ENCODE data around the gene MYH10.

MYH10 gene

GRCh38 chr17:8649157-8650118, 18.9 kb upstream of the MYH10 start:
- Histone ChIP-seq H3K27ac (ENCODE audit: low read length) (no peak overlapping the region), H3K4me1 (ENCODE audit: control insufficient read depth, insufficient read depth, low read length) (no peaks in the 10 kb centered on the region), H3K36me3 (ENCODE audit: control insufficient read depth, insufficient read depth, low read length) (no peaks in the 10 kb centered on the region), H3K9me3 (ENCODE audit: control insufficient read depth, insufficient read depth, low read length) (no peaks in the 10 kb centered on the region), H3K4me3 (ENCODE audit: low read length) (no peak overlapping the region), H3K27me3 (ENCODE audit: control insufficient read depth, insufficient read depth, low read length) (no peaks in the 10 kb centered on the region)
- no CpG with 5 or more reads among the region's 17 CpGs for whole genome bisulfite sequencing (ENCODE audit: insufficient coverage, insufficient read length)
- DNase-seq (ENCODE audit: low read depth, low spot score), result no peak

- Histone ChIP-seq H3K4me3 (ENCODE audit: low read length) (no peak overlapping the region), H3K27me3 (ENCODE audit: control insufficient read depth, insufficient read depth, low read length) (no peaks in the 10 kb centered on the region), H3K4me1 (ENCODE audit: control insufficient read depth, insufficient read depth, low read length) (no peaks in the 10 kb centered on the region), H3K9me3 (ENCODE audit: control insufficient read depth, insufficient read depth, low read length) (no peaks in the 10 kb centered on the region), H3K27ac (ENCODE audit: low read length) (no peak overlapping the region), H3K36me3 (ENCODE audit: control insufficient read depth, insufficient read depth, low read length) (no peaks in the 10 kb centered on the region)
- no CpG with 5 or more reads among the region's 7 CpGs for WGBS (ENCODE audit: insufficient coverage, insufficient read length)
- no peak for DNase-seq (ENCODE audit: low read depth, low spot score)
Observed at GRCh38 chr17:8647956-8648355, 17.4 kb upstream of the MYH10 start.

GRCh38 chr17:8647202-8647601, 16.7 kb upstream of the MYH10 start:
- Histone ChIP-seq H3K36me3 (ENCODE audit: control insufficient read depth, insufficient read depth, low read length) (no peaks in the 10 kb centered on the region), H3K4me3 (ENCODE audit: low read length) (no peak overlapping the region), H3K27ac (ENCODE audit: low read length) (no peak overlapping the region), H3K9me3 (ENCODE audit: control insufficient read depth, insufficient read depth, low read length) (no peaks in the 10 kb centered on the region), H3K4me1 (ENCODE audit: control insufficient read depth, insufficient read depth, low read length) (no peaks in the 10 kb centered on the region), H3K27me3 (ENCODE audit: control insufficient read depth, insufficient read depth, low read length) (no peaks in the 10 kb centered on the region)
- DNase-seq (ENCODE audit: low read depth, low spot score), result no peak
- no CpG with 5 or more reads among the region's 7 CpGs for WGBS (ENCODE audit: insufficient coverage, insufficient read length)

GRCh38 chr17:8644507-8644902, 14.0 kb upstream of the MYH10 start:
- no peak for DNase-seq (ENCODE audit: low read depth, low spot score)
- no peaks in the 10 kb centered on the region for H3K27me3 ChIP-seq (ENCODE audit: control insufficient read depth, insufficient read depth, low read length)
- no peaks in the 10 kb centered on the region for H3K36me3 ChIP-seq (ENCODE audit: control insufficient read depth, insufficient read depth, low read length)
- no peaks in the 10 kb centered on the region for H3K9me3 ChIP-seq (ENCODE audit: control insufficient read depth, insufficient read depth, low read length)
- no peak overlapping the region for H3K4me3 ChIP-seq (ENCODE audit: low read length)
- no CpG with 5 or more reads among the region's 4 CpGs for WGBS (ENCODE audit: insufficient coverage, insufficient read length)
- H3K4me1 ChIP-seq (ENCODE audit: control insufficient read depth, insufficient read depth, low read length), result no peaks in the 10 kb centered on the region
- H3K27ac ChIP-seq (ENCODE audit: low read length), result no peak overlapping the region

DNA sequence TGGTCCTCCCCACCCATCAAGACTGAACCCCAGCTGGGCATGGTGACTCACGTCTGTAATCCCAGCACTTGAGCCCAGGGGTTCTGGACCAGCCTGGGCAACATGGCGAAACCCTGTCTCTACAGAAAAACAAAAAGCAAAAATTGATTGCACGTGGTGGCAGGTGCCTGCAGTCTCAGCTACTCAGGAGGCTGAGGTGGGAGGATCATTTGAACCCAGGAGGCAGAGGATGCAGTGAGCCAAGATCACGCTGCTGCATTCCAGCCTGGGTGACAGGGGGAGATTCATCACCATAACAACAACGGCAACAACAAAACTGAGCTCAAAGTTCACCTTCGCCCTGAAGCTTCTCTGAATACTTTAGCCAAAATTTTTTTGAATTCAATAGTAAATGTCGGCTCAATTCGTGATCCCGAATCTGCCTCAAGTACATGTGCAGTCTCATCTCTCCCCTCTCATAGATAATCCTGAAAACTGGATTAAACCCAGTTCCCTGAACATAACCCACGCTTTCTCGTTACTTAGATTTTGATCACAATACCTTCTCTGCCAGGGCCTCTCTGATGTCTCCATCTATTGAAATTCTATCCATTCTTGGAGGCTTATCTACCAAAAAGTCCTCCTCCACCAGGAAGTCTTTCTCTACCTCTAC, 13.5 kb upstream of the MYH10 start:
- no peaks in the 10 kb centered on the region for H3K27me3 ChIP-seq (ENCODE audit: control insufficient read depth, insufficient read depth, low read length)
- H3K36me3 ChIP-seq (ENCODE audit: control insufficient read depth, insufficient read depth, low read length), result no peaks in the 10 kb centered on the region
- WGBS (ENCODE audit: insufficient coverage, insufficient read length), result no CpG with 5 or more reads among the region's 11 CpGs
- H3K9me3 ChIP-seq (ENCODE audit: control insufficient read depth, insufficient read depth, low read length), result no peaks in the 10 kb centered on the region
- no peak overlapping the region for H3K27ac ChIP-seq (ENCODE audit: low read length)
- H3K4me1 ChIP-seq (ENCODE audit: control insufficient read depth, insufficient read depth, low read length), result no peaks in the 10 kb centered on the region
- H3K4me3 ChIP-seq (ENCODE audit: low read length), result no peak overlapping the region
- no peak for DNase-seq (ENCODE audit: low read depth, low spot score)

GRCh38 chr17:8639709-8640108, 9.2 kb upstream of the MYH10 start:
- DNase-seq (ENCODE audit: low read depth, low spot score), result no peak
- Histone ChIP-seq H3K4me3 (ENCODE audit: low read length) (no peak overlapping the region), H3K36me3 (ENCODE audit: control insufficient read depth, insufficient read depth, low read length) (no peaks in the 10 kb centered on the region), H3K9me3 (ENCODE audit: control insufficient read depth, insufficient read depth, low read length) (no peaks in the 10 kb centered on the region), H3K27me3 (ENCODE audit: control insufficient read depth, insufficient read depth, low read length) (no peaks in the 10 kb centered on the region), H3K27ac (ENCODE audit: low read length) (no peak overlapping the region), H3K4me1 (ENCODE audit: control insufficient read depth, insufficient read depth, low read length) (no peaks in the 10 kb centered on the region)
- 100% methylated on average over 1 of the region's 1 CpG for WGBS (ENCODE audit: insufficient coverage, insufficient read length)

- H3K36me3 ChIP-seq (ENCODE audit: control insufficient read depth, insufficient read depth, low read length), result no peaks in the 10 kb centered on the region
- no peaks in the 10 kb centered on the region for H3K9me3 ChIP-seq (ENCODE audit: control insufficient read depth, insufficient read depth, low read length)
- H3K4me3 ChIP-seq (ENCODE audit: low read length), result no peak overlapping the region
- peak; percentile 16 for DNase-seq (ENCODE audit: low read depth, low spot score)
- no peaks in the 10 kb centered on the region for H3K27me3 ChIP-seq (ENCODE audit: control insufficient read depth, insufficient read depth, low read length)
- H3K27ac ChIP-seq (ENCODE audit: low read length), result no peak overlapping the region
- H3K4me1 ChIP-seq (ENCODE audit: control insufficient read depth, insufficient read depth, low read length), result peaks cover 3% of the 10 kb centered on the region; the same call in 1 of the 2 replicates
- no CpG with 5 or more reads among the region's 3 CpGs for WGBS (ENCODE audit: insufficient coverage, insufficient read length)
Observed at GRCh38 chr17:8632061-8632460, 1.5 kb upstream of the MYH10 start.

DNA sequence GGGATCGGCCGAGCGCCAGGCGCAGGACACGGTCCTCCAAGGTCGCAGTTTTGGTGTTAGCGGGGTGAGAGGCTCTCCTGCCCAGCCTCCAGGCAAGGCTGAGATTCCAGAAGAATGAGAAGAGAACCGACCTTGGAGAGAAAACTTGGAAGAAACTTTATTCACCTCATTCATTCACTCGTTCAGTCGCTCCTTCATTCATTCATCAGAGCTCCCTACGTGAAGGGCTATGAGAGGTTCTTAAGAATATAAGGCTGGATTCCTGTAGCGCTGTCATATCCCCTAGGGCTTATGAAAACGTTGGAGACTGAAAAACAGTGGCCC, 991 bp upstream of the MYH10 start:
- no peak for DNase-seq (ENCODE audit: low read depth, low spot score)
- no CpG with 5 or more reads among the region's 13 CpGs for WGBS (ENCODE audit: insufficient coverage, insufficient read length)
- Histone ChIP-seq H3K4me1 (ENCODE audit: control insufficient read depth, insufficient read depth, low read length) (peaks cover 3% of the 10 kb centered on the region; the same call in 1 of the 2 replicates), H3K27me3 (ENCODE audit: control insufficient read depth, insufficient read depth, low read length) (no peaks in the 10 kb centered on the region), H3K36me3 (ENCODE audit: control insufficient read depth, insufficient read depth, low read length) (no peaks in the 10 kb centered on the region), H3K9me3 (ENCODE audit: control insufficient read depth, insufficient read depth, low read length) (no peaks in the 10 kb centered on the region), H3K4me3 (ENCODE audit: low read length) (peak overlapping the region; percentile 85; the same call in 1 of the 2 replicates), H3K27ac (ENCODE audit: low read length) (no peak overlapping the region)

- no CpG with 5 or more reads among the region's 85 CpGs for WGBS (ENCODE audit: insufficient coverage, insufficient read length)
Observed at GRCh38 chr17:8630802-8631553, 453 bp upstream of the MYH10 start.

More at GRCh38 chr17:8630802-8631553, 453 bp upstream of the MYH10 start:
- Histone ChIP-seq H3K36me3 (ENCODE audit: control insufficient read depth, insufficient read depth, low read length) (no peaks in the 10 kb centered on the region), H3K4me1 (ENCODE audit: control insufficient read depth, insufficient read depth, low read length) (peaks cover 3% of the 10 kb centered on the region; the same call in 1 of the 2 replicates), H3K9me3 (ENCODE audit: control insufficient read depth, insufficient read depth, low read length) (no peaks in the 10 kb centered on the region), H3K4me3 (ENCODE audit: low read length) (peak overlapping the region; percentile 94; the same call in 1 of the 2 replicates), H3K27ac (ENCODE audit: low read length) (no peak overlapping the region), H3K27me3 (ENCODE audit: control insufficient read depth, insufficient read depth, low read length) (no peaks in the 10 kb centered on the region)
- DNase-seq (ENCODE audit: low read depth, low spot score), result peak; percentile 99
